ENCODE results near the gene LIPK. TPM values are rescaled to one million over a fixed set of nuclear protein-coding genes. Genes with fewer than 3 reads are reported as not detected.
"Not testable (repeated sequence)": the region's sequence is repeated elsewhere in the genome, so short reads cannot be mapped to it uniquely, and the experiment has no call there.

LIPK gene
- total RNA-seq, 2 experiments from 2014 or later, result not detected

DNA sequence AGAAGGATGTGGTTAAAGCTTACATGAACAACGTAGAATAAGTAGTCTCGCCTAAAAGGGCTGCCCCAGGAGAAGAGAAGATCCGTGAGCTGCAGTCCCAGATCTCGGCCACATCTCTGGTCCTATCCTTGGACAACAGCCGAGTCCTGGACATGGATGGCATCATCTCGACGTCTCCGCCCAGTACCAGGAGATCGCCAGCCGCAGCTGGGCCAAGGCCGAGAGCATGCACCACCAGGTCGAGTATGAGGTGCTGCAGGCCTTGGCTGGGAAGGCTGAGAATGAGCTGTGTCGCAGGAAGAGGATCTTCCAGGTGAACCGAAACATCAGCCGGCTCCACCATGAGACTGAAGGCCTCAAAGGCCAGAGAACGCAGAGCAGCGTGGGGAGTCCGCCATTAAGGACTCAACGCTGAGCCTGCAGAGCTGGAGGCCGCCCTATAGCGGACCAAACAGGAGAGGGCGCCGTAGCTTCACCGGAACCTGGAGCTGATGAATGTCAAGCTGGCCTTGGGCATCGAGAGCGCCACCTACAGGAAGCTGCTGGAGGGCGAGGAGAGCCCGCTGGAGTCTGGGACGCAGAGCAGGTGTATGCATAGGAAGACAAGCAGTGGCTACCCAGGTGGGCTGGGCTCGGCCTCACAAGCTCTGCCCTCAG, 22.2 kb downstream of the LIPK start:
- Mint-ChIP-seq H3K4me3 (no peak overlapping the region), H3K27ac (no peak overlapping the region), H3K4me1 (ENCODE audit: low read depth) (no peaks in the 10 kb centered on the region), H3K36me3 (no peaks in the 10 kb centered on the region), H3K27me3 (peaks cover 1% of the 10 kb centered on the region), H3K9me3 (no peaks in the 10 kb centered on the region)
- DNase-seq, result peak; percentile 76
- ChIA-PET CTCF (interaction anchor here (0.7 to 2.9 kb wide), 22 partner anchors 9 to 205 kb away, joined by 3 to 22 read pairs (median 4); partner anchors contain the start of gene RNLS), POLR2A (no interaction called here)
- intact Hi-C loops (cut with micrococcal nuclease), result loop anchor here (1.0 kb wide), 2 partner anchors 82 to 204 kb away; no protein-coding TSS in a partner anchor

DNA sequence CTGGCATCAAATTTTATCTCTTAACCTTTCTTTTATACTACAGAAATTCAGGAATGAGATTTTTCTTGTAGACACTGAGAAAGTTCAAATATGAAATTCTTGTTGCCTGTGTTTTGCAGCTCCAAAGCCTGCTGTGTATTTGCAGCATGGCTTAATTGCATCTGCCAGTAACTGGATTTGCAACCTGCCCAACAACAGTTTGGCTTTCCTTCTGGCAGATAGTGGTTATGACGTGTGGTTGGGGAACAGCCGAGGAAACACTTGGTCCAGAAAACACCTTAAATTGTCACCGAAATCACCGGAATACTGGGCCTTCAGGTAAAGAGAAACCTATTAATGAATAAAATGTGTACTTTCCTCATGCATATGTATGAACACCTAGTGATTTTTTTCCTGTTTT, 24.8 kb downstream of the LIPK start:
- H3K27ac Mint-ChIP-seq, result no peak overlapping the region
- no peaks in the 10 kb centered on the region for H3K27me3 Mint-ChIP-seq
- H3K9me3 Mint-ChIP-seq, result no peaks in the 10 kb centered on the region
- H3K36me3 Mint-ChIP-seq, result no peaks in the 10 kb centered on the region
- DNase-seq, result no peak
- H3K4me3 Mint-ChIP-seq, result no peak overlapping the region
- CTCF ChIA-PET, result interaction anchor here (0.6 kb wide), 1 partner anchor 63 kb away, joined by 3 read pairs; no protein-coding TSS in a partner anchor
- H3K4me1 Mint-ChIP-seq (ENCODE audit: low read depth), result no peaks in the 10 kb centered on the region
- intact Hi-C loops (cut with micrococcal nuclease), result no loop called here
- POLR2A ChIA-PET, result no interaction called here

DNA sequence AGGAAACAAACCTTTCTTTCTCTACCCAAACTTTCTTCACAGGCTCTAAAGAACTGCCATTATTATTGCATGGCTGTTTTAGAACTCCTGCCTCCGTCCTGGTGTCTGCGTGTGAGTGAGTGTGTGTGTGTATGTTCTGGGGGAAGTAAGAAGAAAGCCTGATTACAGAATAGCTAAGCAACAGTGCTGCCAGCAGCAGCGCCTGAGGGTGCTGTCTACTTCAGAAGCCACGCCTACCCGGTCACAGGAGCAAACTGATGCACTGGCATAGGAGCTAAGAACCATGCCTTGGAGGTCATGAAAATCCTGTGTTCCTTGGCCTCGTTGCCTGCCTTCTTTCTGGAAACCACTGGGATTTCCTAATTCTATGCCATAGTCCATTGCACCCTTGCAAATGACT, 25.2 kb downstream of the LIPK start:
- POLR2A ChIA-PET, result no interaction called here
- no peaks in the 10 kb centered on the region for H3K27me3 Mint-ChIP-seq
- CTCF ChIA-PET, result interaction anchor here (0.6 kb wide), 1 partner anchor 63 kb away, joined by 3 read pairs; no protein-coding TSS in a partner anchor
- intact Hi-C loops (cut with micrococcal nuclease), result no loop called here
- H3K27ac Mint-ChIP-seq, result no peak overlapping the region
- H3K9me3 Mint-ChIP-seq, result no peaks in the 10 kb centered on the region
- no peaks in the 10 kb centered on the region for H3K4me1 Mint-ChIP-seq (ENCODE audit: low read depth)
- H3K36me3 Mint-ChIP-seq, result no peaks in the 10 kb centered on the region
- no peak for DNase-seq
- no peak overlapping the region for H3K4me3 Mint-ChIP-seq

DNA sequence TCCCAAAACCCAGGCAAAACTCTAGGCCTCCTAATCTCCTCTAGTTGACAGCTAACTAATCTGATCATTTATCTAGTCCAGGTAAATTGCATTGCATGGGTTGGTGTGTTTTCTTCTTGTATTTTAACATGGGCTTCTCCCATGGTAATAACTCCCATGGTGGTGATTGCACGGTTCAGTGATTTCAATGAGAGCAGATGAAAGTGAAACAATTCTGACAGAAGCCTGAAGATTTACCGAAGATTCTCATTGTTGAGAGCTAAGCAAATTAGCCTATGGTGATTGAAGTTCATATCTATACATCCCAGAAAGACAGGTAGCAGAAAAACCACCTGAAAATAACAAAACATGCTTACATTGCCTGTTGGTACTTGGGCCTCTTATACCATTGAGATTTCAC, 27.2 kb downstream of the LIPK start:
- no peaks in the 10 kb centered on the region for H3K9me3 Mint-ChIP-seq
- H3K4me1 Mint-ChIP-seq (ENCODE audit: low read depth), result no peaks in the 10 kb centered on the region
- H3K4me3 Mint-ChIP-seq, result no peak overlapping the region
- intact Hi-C loops (cut with micrococcal nuclease), result no loop called here
- ChIA-PET CTCF (no interaction called here), POLR2A (no interaction called here)
- H3K27me3 Mint-ChIP-seq, result peaks cover 4% of the 10 kb centered on the region
- no peaks in the 10 kb centered on the region for H3K36me3 Mint-ChIP-seq
- no peak overlapping the region for H3K27ac Mint-ChIP-seq
- DNase-seq, result no peak

DNA sequence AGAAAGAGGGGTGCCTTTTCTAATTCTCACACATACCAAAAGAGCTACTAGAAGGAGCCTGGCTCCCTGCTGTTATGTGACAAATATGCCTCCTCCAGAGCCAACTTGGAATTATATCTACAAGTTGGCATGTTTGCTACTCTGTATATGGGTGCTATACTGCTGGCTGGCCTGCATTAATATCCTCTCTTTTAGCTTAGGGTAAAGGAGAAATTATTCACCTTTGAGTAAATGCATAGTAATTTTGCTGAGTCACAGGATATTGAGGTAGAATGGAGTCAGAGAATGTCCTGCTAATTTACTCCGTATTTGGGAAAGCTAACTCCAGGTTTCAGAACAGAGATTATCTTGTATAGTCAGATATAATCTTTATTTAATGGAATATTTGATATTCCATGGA, 29.6 kb downstream of the LIPK start:
- ChIA-PET POLR2A (no interaction called here), CTCF (interaction anchor here (0.6 kb wide), 1 partner anchor 203 kb away, joined by 3 read pairs; no protein-coding TSS in a partner anchor)
- no peak overlapping the region for H3K4me3 Mint-ChIP-seq
- H3K27me3 Mint-ChIP-seq, result peaks cover 9% of the 10 kb centered on the region
- H3K27ac Mint-ChIP-seq, result no peak overlapping the region
- no peaks in the 10 kb centered on the region for H3K9me3 Mint-ChIP-seq
- H3K36me3 Mint-ChIP-seq, result no peaks in the 10 kb centered on the region
- DNase-seq, result no peak
- H3K4me1 Mint-ChIP-seq (ENCODE audit: low read depth), result no peaks in the 10 kb centered on the region
- intact Hi-C loops (cut with micrococcal nuclease), result no loop called here

DNA sequence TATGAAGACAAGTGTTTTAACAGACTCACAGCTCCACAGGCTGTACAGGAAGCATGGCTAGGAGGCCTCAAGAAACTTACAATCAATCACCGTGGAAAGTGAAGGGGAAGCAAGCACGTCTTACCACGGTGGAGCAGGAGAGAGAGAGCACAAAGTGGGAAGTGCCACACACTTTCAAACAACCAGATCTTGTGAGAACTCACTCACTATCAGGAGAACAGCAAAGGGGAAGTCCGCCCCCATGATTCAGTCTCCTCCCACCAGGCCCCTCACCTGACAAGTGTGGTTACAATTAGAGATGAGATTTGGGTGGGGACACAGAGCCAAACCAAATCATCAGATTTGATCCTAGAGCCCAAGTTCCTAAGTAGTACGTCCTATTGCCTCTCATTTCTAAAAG, 35.9 kb downstream of the LIPK start:
- H3K27me3 Mint-ChIP-seq, result peaks cover 19% of the 10 kb centered on the region
- H3K4me1 Mint-ChIP-seq (ENCODE audit: low read depth); H3K4me3 Mint-ChIP-seq; DNase-seq; H3K36me3 Mint-ChIP-seq; intact Hi-C loops (cut with micrococcal nuclease); POLR2A ChIA-PET; H3K9me3 Mint-ChIP-seq; H3K27ac Mint-ChIP-seq: not testable (repeated sequence)
- CTCF ChIA-PET, result interaction anchor here (1.2 to 1.3 kb wide), 2 partner anchors 12 to 14 kb away, joined by 3 read pairs; no protein-coding TSS in a partner anchor

DNA sequence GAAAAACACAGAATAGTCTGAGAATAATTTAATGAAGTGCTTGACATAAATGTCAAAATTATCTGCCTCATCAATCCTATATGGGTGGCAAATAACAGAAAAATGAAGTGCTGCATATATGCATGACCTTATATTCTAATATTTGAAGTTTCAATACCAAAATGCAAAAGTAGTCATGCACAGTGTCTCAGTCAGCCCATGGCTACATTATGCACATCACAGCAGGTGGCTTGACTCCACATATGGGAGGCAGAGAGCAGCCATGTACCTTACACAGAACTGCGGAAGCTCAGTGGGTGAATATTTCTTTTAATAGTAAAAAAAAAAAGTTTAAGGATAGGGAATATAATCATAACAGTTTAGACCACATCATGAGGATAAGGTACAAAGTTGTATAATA, 36.4 kb downstream of the LIPK start:
- intact Hi-C loops (cut with micrococcal nuclease), result no loop called here
- no peaks in the 10 kb centered on the region for H3K36me3 Mint-ChIP-seq
- no peak overlapping the region for H3K4me3 Mint-ChIP-seq
- no peaks in the 10 kb centered on the region for H3K4me1 Mint-ChIP-seq (ENCODE audit: low read depth)
- no peak for DNase-seq
- H3K27me3 Mint-ChIP-seq, result peaks cover 19% of the 10 kb centered on the region
- POLR2A ChIA-PET, result no interaction called here
- CTCF ChIA-PET, result interaction anchor here (1.2 to 1.3 kb wide), 2 partner anchors 13 to 14 kb away, joined by 3 read pairs; no protein-coding TSS in a partner anchor
- H3K27ac Mint-ChIP-seq, result no peak overlapping the region
- peaks cover 4% of the 10 kb centered on the region for H3K9me3 Mint-ChIP-seq

DNA sequence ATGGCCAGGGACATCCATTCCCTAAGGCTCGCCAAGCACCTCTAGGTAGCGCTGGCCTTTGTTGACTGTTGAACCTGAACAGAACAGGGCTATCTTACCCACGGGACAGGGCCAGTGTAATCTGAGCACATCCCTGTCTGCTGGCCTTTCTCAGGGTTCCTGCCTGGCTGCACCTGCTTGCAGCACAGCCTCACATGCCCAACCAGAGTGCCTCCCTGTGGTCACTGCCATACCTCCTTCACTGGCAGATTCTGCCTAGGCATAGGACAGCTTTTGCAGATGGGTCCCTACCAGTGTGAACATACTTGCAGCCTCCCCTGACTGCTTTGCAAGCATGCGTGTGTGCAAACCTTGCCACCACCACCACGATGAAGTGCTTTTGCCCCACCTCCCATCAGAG, 38.0 kb downstream of the LIPK start:
- peaks cover 14% of the 10 kb centered on the region for H3K27me3 Mint-ChIP-seq
- H3K4me3 Mint-ChIP-seq, result no peak overlapping the region
- H3K36me3 Mint-ChIP-seq, result no peaks in the 10 kb centered on the region
- no peak overlapping the region for H3K27ac Mint-ChIP-seq
- no peaks in the 10 kb centered on the region for H3K4me1 Mint-ChIP-seq (ENCODE audit: low read depth)
- POLR2A ChIA-PET, result no interaction called here
- intact Hi-C loops (cut with micrococcal nuclease), result no loop called here
- DNase-seq, result no peak
- peaks cover 9% of the 10 kb centered on the region for H3K9me3 Mint-ChIP-seq
- CTCF ChIA-PET, result interaction anchor here (1.5 kb wide), 1 partner anchor 56 kb away, joined by 3 read pairs; no protein-coding TSS in a partner anchor

DNA sequence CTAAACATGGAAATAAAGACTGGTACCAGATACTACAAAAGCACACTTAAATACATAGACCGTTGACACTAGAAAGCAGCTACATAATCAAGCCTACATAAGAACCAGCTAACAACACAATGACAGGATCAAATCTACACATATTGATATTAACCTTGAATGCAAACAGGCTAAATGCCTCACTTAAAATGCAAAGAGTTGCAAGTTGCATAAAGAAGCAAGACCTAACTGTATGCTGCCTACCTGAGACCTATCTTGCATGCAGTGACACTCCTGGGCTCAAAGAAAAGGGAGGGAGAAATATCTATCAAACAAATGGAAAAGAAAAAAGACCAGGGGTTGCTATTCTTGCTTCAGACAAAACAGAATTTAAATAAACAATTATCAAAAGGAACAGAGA, 39.6 kb downstream of the LIPK start:
- peaks cover 10% of the 10 kb centered on the region for H3K27me3 Mint-ChIP-seq
- peaks cover 9% of the 10 kb centered on the region for H3K9me3 Mint-ChIP-seq
- no peaks in the 10 kb centered on the region for H3K4me1 Mint-ChIP-seq (ENCODE audit: low read depth)
- ChIA-PET POLR2A (no interaction called here), CTCF (interaction anchor here (1.4 to 1.8 kb wide), 2 partner anchors 65 to 69 kb away, joined by 3 to 5 read pairs; no protein-coding TSS in a partner anchor)
- H3K36me3 Mint-ChIP-seq, result no peaks in the 10 kb centered on the region
- no peak overlapping the region for H3K27ac Mint-ChIP-seq
- H3K4me3 Mint-ChIP-seq, result no peak overlapping the region
- intact Hi-C loops (cut with micrococcal nuclease), result no loop called here
- DNase-seq, result no peak

DNA sequence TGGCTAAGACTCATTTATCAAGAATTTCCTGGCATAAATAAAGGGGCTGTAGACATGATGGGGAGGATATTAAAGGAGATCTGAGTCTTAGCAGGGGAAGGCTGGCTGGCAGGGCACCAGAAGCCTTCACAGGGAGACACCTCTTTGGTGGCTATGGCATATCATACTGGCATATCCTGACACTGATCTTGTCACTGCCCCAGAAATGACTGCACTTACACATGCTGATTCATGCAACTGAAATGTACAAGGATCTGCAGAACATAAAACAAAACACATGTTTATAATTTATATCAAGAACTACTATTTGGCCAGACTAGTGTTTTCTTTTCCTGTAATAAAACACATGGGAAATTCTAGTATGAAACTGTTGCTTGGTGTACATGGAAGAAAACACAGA, 48.2 kb downstream of the LIPK start:
- Mint-ChIP-seq H3K4me3 (no peak overlapping the region), H3K27me3 (peaks cover 6% of the 10 kb centered on the region), H3K36me3 (no peaks in the 10 kb centered on the region), H3K9me3 (no peaks in the 10 kb centered on the region), H3K27ac (no peak overlapping the region), H3K4me1 (ENCODE audit: low read depth) (peaks cover 6% of the 10 kb centered on the region)
- intact Hi-C loops (cut with micrococcal nuclease), result loop anchor here (2.0 kb wide), 3 partner anchors 29 to 71 kb away; no protein-coding TSS in a partner anchor
- DNase-seq, result no peak
- ChIA-PET POLR2A (no interaction called here), CTCF (no interaction called here)

DNA sequence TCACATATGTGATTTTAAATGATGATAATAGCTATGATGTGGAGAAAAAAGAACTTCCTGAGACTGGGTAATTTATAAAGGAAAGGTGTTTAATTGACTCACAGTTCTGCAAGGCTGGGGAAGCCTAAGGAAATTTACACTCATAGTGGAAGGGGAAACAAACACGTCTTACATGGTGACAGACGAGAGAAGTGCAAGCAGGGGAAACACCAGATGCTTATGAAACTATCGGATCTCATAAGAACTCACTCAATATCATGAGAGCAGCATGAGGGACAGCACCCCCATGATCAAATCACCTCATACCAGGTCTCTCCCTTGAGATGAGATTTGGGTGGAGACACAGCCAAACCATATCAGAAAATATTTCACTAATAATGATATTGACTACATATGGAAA, 49.7 kb downstream of the LIPK start:
- H3K27me3 Mint-ChIP-seq, result peaks cover 6% of the 10 kb centered on the region
- POLR2A ChIA-PET, result interaction anchor here (0.9 kb wide), 1 partner anchor 38 kb away, joined by 3 read pairs; no protein-coding TSS in a partner anchor
- H3K36me3 Mint-ChIP-seq, result no peaks in the 10 kb centered on the region
- H3K27ac Mint-ChIP-seq, result peak overlapping the region; percentile 30
- intact Hi-C loops (cut with micrococcal nuclease), result loop anchor here (1.0 to 2.0 kb wide), 5 partner anchors 31 to 85 kb away; no protein-coding TSS in a partner anchor
- no peaks in the 10 kb centered on the region for H3K9me3 Mint-ChIP-seq
- CTCF ChIA-PET, result no interaction called here
- peak; percentile 27 for DNase-seq
- H3K4me1 Mint-ChIP-seq (ENCODE audit: low read depth), result peaks cover 9% of the 10 kb centered on the region
- no peak overlapping the region for H3K4me3 Mint-ChIP-seq

DNA sequence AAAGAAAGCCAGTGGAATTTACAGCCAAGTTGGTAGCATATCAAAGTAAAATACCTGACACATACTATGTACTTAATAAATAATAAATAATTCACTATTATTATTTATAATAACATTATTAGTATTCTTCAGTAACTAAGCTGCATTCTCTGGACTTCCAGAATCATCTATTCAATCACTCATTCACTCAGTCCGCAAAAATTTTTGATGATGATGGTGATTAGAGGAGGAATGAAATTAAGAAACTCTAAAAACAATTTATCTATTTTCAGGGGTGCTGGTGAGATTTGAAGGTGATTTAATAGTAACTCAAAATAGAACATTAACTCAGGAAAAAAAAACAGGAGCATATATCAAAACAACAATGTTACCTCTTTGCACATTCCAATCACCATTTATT, 50.6 kb downstream of the LIPK start:
- no peak for DNase-seq

More for the DNA sequence above, 50.6 kb downstream of the LIPK start:
- Mint-ChIP-seq H3K9me3 (no peaks in the 10 kb centered on the region), H3K27ac (no peak overlapping the region), H3K4me1 (ENCODE audit: low read depth) (peaks cover 9% of the 10 kb centered on the region), H3K4me3 (no peak overlapping the region), H3K36me3 (no peaks in the 10 kb centered on the region), H3K27me3 (peaks cover 6% of the 10 kb centered on the region)
- ChIA-PET CTCF (no interaction called here), POLR2A (no interaction called here)
- intact Hi-C loops (cut with micrococcal nuclease), result no loop called here
